ENCODE measurements around the gene SEMA5B.

SEMA5B gene

GRCh38 chr3:122903171-122903570 is 124.4 kb downstream of the SEMA5B start:
- no peak for DNase-seq

- no peak for DNase-seq
Measured at GRCh38 chr3:122902326-122902725, 125.2 kb downstream of the SEMA5B start.

- no peak for DNase-seq
Measured at GRCh38 chr3:122898298-122898697, 129.3 kb downstream of the SEMA5B start.

DNA sequence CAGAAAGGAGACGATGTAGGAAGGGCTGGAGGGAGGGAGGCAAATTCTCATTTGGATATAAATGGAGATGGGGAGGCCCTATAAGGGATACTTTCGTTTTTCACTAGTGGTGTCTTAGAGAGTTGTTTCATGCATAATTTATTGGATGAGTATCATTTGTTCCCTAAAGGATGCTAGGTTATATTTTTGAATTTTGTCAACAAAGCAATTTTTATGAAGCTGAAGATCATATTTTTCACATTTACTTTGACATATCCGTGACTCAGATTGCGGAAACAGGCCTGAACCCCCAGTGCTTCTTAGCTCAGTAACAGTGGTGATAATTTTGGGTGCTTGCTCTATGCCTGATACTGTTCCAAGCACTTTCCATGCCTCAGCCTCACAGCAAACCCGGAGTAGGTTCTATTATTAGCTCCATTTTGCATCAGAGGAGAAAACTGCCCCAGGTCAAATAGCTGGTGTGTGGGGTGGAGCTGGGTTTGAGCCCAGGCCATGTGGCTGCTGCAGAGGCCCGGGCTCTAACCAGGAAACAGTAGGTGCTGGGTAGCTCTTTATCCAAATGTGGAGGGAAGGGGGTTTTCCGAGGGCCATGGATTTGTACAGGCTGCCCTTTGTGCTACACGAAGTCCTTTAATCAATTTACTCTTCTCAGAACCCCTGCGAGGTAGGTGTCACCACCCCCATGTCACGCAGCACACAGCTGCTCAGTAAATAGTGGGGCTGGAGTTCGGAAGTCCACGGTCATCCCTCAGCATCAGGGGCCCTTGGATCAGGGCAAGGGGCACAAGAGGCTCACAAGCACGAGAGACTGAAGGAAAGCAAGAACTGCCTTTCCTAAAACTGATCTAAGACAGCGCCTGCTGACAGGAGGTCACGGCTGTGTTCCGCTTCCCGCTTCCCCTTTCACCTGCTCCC is 133.6 kb downstream of the SEMA5B start:
- DNase-seq = no peak

DNA sequence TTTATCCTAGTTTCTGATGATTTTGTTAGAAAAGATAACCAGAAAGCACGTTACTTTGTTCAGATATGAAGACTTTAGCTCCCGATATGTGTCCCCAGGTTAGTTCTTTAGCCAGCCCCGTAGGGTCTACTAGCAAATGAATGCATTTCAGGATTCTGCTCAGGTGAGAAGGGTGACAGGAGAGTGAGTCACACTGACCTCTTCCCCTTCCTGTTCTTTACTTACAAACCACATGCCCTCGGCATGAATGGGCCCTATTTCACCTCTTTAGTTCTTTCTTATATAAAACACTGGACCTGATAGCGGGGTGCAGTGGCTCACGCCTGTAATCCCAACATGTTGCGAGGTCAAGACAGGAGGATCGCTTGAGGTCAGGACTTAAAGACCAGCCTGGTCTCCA is 134.3 kb downstream of the SEMA5B start:
- DNase-seq = no peak

DNA sequence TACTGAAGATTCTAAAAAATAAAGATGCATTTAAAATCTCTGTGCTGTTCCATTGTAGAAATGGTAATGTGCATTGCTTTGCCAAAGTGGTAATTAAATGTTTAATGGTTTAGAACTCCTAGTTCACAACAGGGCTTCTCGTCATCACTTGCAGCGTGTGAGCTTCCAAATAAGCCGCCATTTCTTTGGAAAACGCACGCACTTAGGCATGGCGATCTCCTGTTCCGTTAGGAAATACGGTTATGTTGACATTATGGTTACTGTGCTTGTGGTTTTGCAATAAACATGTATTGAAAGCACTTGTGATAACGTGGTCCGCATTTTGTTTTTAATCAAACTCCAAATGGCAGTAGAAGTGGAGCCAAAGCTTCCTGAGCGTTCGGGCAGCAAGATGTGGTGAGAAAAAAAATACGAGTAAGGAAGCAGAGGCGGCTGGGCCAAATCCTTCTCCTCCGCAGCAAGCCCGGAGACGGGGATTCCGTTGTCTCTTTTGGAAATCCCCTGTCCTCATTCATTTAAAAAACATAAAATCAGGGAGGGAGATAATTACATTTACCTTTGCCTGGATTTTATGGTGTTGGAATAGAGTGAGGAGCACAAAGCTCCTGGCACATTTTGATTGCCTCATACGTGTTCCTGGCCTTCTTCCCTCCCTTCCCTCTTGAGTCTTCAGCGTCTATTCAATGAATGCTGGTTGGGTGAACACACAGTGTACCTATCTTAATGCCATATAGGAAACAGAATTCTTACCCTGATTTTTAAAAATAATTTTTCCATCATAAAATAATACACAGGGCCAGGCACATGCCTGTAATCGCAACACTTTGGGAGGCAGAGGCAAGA is 135.2 kb downstream of the SEMA5B start:
- no peak for DNase-seq

- no peak for DNase-seq
Measured at GRCh38 chr3:122890720-122891220, 136.8 kb downstream of the SEMA5B start.

DNA sequence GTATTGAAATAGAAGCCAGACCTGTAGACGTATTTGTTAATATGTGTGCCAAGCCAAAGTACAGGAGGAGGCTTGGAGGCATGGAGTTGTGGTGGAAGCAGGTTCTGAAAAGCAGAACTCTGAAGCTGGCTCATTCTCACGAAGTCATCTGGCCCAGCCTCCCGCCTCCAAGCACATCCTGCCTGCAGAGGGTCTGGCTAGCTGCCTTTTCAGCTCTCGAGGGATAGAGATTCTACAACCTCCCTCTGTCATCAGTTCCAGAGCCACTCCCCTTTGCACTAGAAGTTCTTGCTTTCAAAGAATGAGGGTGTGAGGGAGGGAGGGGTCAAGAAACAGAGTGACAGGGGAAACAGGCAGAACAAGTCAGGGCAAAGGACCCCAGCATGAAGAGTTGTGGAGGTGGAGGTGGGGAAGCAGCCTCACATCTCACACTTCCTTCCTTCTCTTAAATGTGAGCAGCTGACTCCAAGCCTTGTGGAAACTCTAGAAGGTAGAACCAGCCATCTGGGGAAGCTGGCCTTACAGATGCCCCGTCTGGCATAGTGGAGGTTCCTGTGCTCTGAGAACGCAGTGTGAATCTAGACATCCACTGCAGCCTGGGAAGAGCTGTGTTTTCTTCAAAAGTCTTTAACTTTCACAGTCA is 137.4 kb downstream of the SEMA5B start:
- peak in 27 of 56 donors; percentile 3 to 58 (median 17) for DNase-seq

GRCh38 chr3:122886946-122887345 is 140.6 kb downstream of the SEMA5B start:
- DNase-seq = peak in 2 of 56 donors; percentile 13 to 17

DNA sequence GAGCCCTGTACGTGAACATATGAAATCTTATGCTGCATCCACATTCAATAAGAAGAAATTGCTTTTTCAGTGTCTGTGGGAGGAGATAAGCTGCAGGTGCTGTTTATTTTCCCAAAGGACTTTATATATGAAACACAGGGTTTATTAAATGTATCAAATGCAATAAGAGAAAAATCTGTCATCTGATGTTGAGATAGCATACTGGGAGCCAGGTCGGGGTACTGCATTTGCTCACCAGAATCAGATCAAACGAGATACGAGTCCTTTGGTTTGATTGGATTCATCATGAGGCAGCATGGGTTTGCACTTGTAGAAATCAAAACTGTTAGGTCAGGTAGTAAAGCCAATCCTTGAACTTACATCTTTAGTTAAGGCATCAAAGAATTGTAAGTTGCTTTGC is 141.3 kb downstream of the SEMA5B start:
- no peak for DNase-seq

DNA sequence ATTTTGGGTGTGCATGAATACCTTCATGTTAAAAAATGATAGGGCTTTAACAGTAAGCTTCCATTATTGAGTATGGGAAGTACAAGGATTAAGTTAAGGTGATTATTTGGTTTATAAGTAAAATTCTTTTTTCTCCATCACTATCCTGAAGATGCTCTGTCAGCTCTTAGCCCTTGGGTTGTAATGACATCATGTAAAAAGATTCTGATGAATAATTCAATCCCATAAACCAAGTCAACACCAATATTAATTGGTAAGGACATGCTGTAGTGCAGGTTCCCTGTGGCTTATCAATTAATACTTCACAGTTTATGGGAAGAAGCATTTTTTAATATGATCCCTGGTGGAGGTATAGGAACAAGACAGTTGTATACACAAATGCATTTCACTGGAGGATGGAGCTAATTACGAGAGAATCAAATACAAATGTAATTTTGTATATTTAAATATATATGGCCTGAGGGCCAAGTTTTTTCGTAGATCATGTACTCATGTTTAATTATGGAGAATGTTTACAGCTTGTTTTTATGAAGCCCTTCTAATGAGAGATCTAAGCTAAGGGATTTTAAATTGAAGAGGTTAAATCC is 145.1 kb downstream of the SEMA5B start:
- no peak for DNase-seq

GRCh38 chr3:122880624-122881023 is 146.9 kb downstream of the SEMA5B start:
- no peak for DNase-seq

- no peak for DNase-seq
Measured at GRCh38 chr3:122880173-122880572, 147.4 kb downstream of the SEMA5B start.

GRCh38 chr3:122875547-122876127 is 151.9 kb downstream of the SEMA5B start:
- DNase-seq = no peak

DNA sequence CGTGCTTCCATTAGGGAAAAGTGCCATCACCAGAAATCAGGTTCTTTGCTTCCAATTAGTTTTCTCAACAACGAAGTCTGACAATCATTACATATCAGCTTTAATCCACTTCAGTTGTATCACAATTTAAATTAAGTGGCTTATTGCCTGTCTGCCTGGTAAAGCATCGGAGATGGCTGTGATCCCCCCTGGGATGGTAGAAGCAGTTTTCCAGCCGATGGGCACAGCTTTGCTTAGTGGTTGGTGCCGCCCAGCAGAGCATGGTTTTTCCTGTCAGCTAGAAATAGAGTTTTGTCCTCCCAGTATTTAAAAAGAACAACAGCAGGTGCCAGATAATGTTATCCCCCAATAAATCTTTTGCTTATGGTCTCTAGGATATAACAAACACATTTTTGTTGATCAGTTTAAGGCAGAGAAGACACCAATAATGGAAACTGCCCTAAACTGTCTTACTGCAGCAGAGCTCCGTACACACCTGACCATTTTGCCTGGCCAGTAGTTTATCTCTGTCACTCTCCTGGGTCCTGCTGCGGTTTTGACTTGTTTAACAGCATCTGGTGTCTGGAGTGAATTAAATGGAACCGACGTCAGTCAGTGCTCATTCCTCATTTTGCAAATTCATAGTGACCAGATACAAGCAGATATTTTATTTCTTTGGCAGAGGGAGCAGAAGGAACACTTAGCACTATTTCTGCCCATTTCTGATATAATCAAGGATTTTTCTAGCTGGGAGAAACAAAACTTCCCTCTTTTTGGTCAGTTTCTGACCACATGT is 153.6 kb downstream of the SEMA5B start:
- no peak for DNase-seq

DNA sequence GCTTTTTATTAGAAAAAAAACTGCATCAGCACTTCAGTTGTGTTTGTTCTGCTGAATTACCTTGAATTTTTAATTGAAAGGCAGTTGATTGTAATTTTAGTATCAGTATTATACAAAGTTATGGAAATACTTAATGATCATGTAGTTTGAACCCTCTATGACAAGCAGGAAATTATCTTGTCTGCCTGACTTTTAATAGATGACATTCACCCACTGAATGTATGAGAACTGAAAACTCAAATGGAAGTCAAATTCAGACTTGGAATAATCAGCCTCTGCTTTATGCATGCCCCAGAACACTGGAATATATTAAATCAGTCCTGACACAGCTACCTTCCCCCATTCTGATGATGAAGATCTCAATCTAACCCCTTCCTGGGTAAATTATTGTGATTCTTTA is 159.2 kb downstream of the SEMA5B start:
- no peak for DNase-seq

DNA sequence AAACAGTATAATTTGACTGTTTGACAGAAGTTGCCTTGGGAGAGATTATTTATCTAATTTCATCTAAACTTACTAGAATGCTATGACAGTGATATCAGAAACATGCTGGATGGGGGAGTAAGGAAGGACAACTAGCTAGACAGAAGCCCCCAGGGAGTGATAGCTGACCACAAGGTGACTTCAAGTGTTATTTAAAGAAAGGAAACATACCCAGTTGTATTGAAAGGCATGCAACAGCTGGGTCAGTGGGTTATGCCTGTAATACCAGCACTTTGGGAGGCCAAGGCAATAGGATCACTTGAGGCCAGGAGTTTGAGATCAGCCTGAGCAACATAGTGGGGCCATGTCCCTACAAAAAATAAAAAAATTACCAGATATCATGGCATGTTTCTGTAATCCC is 163.1 kb downstream of the SEMA5B start:
- no peak for DNase-seq

- no peak for DNase-seq
Measured at GRCh38 chr3:122862381-122862780, 165.2 kb downstream of the SEMA5B start.

All from nucleus accumbens (tissue), 56 donors.